Right lobe of liver (tissue), 6 donors: ENCODE measurements around the gene CNPY4. TPM values are rescaled to one million over a fixed set of nuclear protein-coding genes. Genes with fewer than 3 reads are reported as not detected.
A peak's percentile ranks its signal among the peaks of the same experiment; 100 is the strongest.

Experiments used
- ATAC-seq, 4 donors: fragments of 200-7000 bp; cut with Tn5 transposase; one replicate each; pipeline ENCODE4 v1.9.1; 2020; ENCODE audit warnings: mild to moderate bottlenecking in 4 of 4, moderate library complexity in 4 of 4
- DNase-seq, 3 donors: peaks; one replicate each; pipeline ENCODE4 v3.0.0-alpha.2; 2020
- H3K27ac ChIP-seq, 3 donors: fragments of 200-600 bp; one replicate each; pipeline ENCODE4 v1.8.0; 2022
- H3K27me3 ChIP-seq, 2 donors: fragments of 200-600 bp; one replicate each; pipeline ENCODE4 v1.8.0; 2022
- H3K36me3 ChIP-seq, 4 donors: fragments of 200-600 bp; sonication (generic) in 1 of 4; one replicate each; pipeline versions ENCODE4 v1.5.1 to v1.8.0; 2017 to 2022; ENCODE audit warnings: control low read depth in 1 of 4
- H3K4me1 ChIP-seq, 4 donors: fragments of 200-600 bp; sonication (generic) in 1 of 4; one replicate each; pipeline versions ENCODE4 v1.5.1 to v1.8.0; 2017 to 2022; ENCODE audit warnings: control low read depth in 1 of 4
- H3K4me3 ChIP-seq, 3 donors: fragments of 200-600 bp; one replicate each; pipeline ENCODE4 v1.8.0; 2022
- H3K9me3 ChIP-seq, 4 donors: fragments of 200-600 bp; sonication (generic) in 1 of 4; one replicate each; pipeline versions ENCODE4 v1.5.1 to v1.8.0; 2017 to 2022; ENCODE audit warnings: control low read depth in 1 of 4
- CTCF ChIP-seq, 4 donors: fragments of 200-600 bp in 3 of 4; fragments of 450-650 bp in 1 of 4; IDR thresholded peaks; one replicate each; pipeline versions ENCODE4 v1.5.1 to v1.8.0; 2016 to 2022; ENCODE audit warnings: antibody characterized with exemption in 4 of 4, mild to moderate bottlenecking in 2 of 4
- POLR2A ChIP-seq: fragments of 450-650 bp; IDR thresholded peaks from one replicate; pipeline ENCODE4 v1.6.1; 2017; ENCODE audit warnings: antibody characterized with exemption, mild to moderate bottlenecking
- WGBS: methylation state at CpG from one replicate; pipeline ENCODE4 v1.1.6; 2018; ENCODE audit warnings: low coverage, low lambda C conversion rate; ENCODE audit not compliant: insufficient coverage; ENCODE audit errors: missing lambda C conversion rate; 5-methylcytosine and 5-hydroxymethylcytosine counted together
- intact Hi-C, 2 donors: fragments of 100-400 bp; cut with DNase I; formaldehyde crosslinking; loops; one replicate each; pipeline versions ENCODE4 v1.11.2 to v1.14.1; 2022
- total RNA-seq, 6 experiments: library from RNA; depleted of rRNA in 2 of 6; stranded (reverse); fragments of >200 nt in 2 of 6; fragmentation: NEBNext Ultra II Directional in 3 of 6; extraction: Animal tissue kit (Norgen Biotek cat#: 25700) in 3 of 6; gene quantifications; one replicate each; pipeline versions ENCODE4 v1.1.0 to v1.2.4, GENCODE V29; 2016 to 2023
- donor health status: DM: no; HTN: yes; CAD: no.
- donor health status: DM: no; HTN: no; CAD: no.
- donor health status: DM: no; HTN: no; CAD: no.
- donor health status: DM: no; HTN: yes; CAD: no.
- donor health status: DM: no; HTN: yes; CAD: no.

Gene CNPY4
- total RNA-seq, 6 experiments from 2014 or later, result 2.9 to 4.9 (median 3.9) TPM

DNA sequence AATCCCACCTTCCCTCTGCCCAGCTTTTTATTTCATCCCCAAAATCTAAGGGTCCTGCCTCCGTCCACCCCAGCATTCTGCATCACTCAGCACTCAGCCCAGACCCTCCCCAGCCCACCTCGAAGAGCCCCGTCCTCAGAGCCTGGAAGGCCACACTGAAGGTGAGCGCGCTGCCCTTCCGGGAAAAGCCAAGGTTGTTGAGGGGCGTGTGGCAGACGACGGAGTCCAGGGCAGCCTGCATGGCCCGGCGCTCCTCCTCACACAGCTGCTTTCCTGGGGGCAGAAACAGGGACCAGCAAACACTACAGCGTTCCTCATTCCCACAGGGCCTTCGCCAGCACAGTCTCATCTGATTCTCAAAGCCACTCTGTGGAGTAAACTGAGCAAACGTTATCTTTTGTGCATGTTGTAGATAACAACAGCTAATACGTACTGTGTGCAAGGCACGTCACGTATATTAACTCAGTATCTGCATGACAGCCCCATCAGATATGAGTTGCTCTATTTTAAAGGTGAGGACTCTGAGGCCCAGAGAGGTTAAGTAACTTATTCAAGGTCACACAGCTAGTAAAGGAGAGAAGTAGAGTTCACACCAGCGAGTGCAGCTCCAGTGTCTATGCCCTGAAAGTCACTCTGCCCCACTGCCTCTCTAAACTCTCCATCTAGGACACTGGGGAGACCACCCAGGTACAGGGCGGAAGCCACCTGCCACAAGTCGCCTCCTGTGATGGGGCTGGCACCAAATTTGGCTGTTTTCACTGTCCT lies 36.3 kb downstream of the CNPY4 start:
- Histone ChIP-seq H3K27ac (no peak overlapping the region), H3K27me3 (no peaks in the 10 kb centered on the region), H3K4me3 (no peak overlapping the region), H3K4me1 (peaks cover 0 to 13% (median 0%) of the 10 kb centered on the region in 4 donors), H3K9me3 (no peaks in the 10 kb centered on the region), H3K36me3 (peaks cover 0 to 18% (median 4%) of the 10 kb centered on the region in 4 donors)
- DNase-seq, result no peak
- WGBS, result 82% methylated on average over 15 of the region's 20 CpGs
- TF ChIP-seq CTCF (IDR thresholded peaks at IDR 0.05), result no peak
- no peak for TF ChIP-seq POLR2A
- ATAC-seq, result no peak
- intact Hi-C loops, result no loop called here

GRCh38 chr7:100156331-100157068 lies 37.1 kb downstream of the CNPY4 start:
- DNase-seq (no peak), ATAC-seq (no peak)
- intact Hi-C loops, result no loop called here
- Histone ChIP-seq H3K4me3 (no peak overlapping the region), H3K36me3 (peaks cover 0 to 18% (median 4%) of the 10 kb centered on the region in 4 donors), H3K4me1 (peaks cover 0 to 13% (median 0%) of the 10 kb centered on the region in 4 donors), H3K27ac (no peak overlapping the region), H3K27me3 (no peaks in the 10 kb centered on the region), H3K9me3 (no peaks in the 10 kb centered on the region)
- 83% methylated on average over 13 of the region's 16 CpGs for WGBS
- TF ChIP-seq CTCF (IDR thresholded peaks at IDR 0.05) (no peak), POLR2A (no peak)

GRCh38 chr7:100157069-100157333 lies 37.6 kb downstream of the CNPY4 start:
- TF ChIP-seq POLR2A (no peak), CTCF (IDR thresholded peaks at IDR 0.05) (no peak)
- no peaks in the 10 kb centered on the region for H3K27me3 ChIP-seq
- peaks cover 0 to 18% (median 4%) of the 10 kb centered on the region in 4 donors for H3K36me3 ChIP-seq
- DNase-seq (no peak), ATAC-seq (no peak)
- intact Hi-C loops, result no loop called here
- H3K27ac ChIP-seq, result no peak overlapping the region
- no peaks in the 10 kb centered on the region for H3K9me3 ChIP-seq
- H3K4me1 ChIP-seq, result peaks cover 0 to 13% (median 0%) of the 10 kb centered on the region in 4 donors
- peak overlapping the region in 1 of 3 donors; percentile 97 for H3K4me3 ChIP-seq
- WGBS, result 57% methylated on average over 1 of the region's 5 CpGs

DNA sequence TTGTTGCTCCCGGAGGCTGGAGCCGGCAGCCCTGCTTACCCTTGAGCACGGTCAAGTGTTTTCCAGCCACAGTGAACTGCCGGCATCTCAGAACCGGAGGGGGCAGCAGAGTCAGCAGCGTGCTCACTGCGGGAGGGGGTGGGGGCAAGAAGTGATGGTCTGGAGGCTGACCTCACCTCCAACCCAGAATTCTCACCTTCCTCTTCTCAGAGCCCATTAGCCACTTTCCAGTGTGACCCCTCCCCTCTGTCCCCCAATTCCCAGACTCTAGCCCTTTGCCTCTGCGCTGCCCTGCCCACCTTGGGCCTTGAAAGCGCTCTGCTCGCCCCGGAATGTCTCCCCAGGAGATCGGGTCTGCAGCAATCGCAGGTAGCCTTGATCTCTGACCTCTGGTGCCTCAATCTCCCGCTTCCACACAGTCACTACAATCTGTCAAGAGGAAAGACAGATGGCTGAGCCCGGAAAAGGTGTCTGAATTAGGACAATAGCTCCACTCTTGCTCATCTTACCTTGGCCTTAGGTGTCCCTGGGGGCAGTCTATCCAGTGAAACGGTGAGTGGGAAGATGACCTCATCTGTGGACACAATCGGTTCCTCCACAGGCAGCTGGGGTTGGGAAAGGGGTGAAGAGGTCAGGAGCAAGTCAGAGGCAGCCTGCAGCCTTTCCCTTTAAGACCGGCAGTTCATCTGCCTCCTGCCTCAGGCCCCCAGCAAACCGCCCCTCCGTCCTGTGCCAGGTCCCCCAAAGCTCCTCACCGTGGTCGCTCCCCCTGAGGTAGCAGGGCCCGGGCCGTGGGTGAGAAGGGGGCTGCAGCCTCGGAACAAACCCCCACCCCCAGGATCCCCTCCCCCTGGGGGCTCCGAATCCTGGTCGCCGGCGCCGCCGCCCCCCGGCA lies 38.1 kb downstream of the CNPY4 start:
- TF ChIP-seq CTCF (IDR thresholded peaks at IDR 0.05) (no peak), POLR2A (no peak)
- peak overlapping the region; percentile 60 to 78 (median 70) for H3K27ac ChIP-seq
- H3K4me3 ChIP-seq, result peak overlapping the region; percentile 96 to 97 (median 97)
- peak in 2 of 3 donors; percentile 67 to 70 for DNase-seq
- intact Hi-C loops, result no loop called here
- no peaks in the 10 kb centered on the region for H3K9me3 ChIP-seq
- H3K27me3 ChIP-seq, result no peaks in the 10 kb centered on the region
- H3K36me3 ChIP-seq, result peaks cover 0 to 18% (median 4%) of the 10 kb centered on the region in 4 donors
- 30% methylated on average over 13 of the region's 32 CpGs for WGBS
- peaks cover 0 to 13% (median 0%) of the 10 kb centered on the region in 4 donors for H3K4me1 ChIP-seq
- peak; percentile 59 to 88 (median 68) for ATAC-seq
